HEK293 (cell line): Measurements from ENCODE around the gene TRAF4.

Source experiments
- CTCF ChIA-PET: fragments of 350-600 bp; formaldehyde crosslinking; extraction: SDS; loops from one replicate; lab custom pipeline; 2021; ENCODE audit warnings: antibody characterized with exemption; lab: Yijun Ruan, JAX
- POLR2A ChIA-PET: fragments of 300-600 bp; formaldehyde crosslinking; extraction: SDS; loops from one replicate; lab custom pipeline; 2020; ENCODE audit warnings: antibody characterized with exemption, inconsistent platforms; lab: Yijun Ruan, JAX
- H3K27ac ChIP-seq: fragments of 200-500 bp; sonication (Bioruptor generic); 2 replicates; pipeline ENCODE4 v1.5.1; 2014; ENCODE audit warnings: low read depth, low read length, control low read depth, inconsistent platforms; ENCODE audit errors: extremely low read depth
- H3K36me3 ChIP-seq, 2 experiments: fragments of 200-500 bp in 1 of 2; sonication (Bioruptor generic) in 1 of 2; 1 replicate in 1 of 2; 2 replicates in 1 of 2; pipeline ENCODE4 v1.5.1; 2014 to 2017; ENCODE audit warnings: inconsistent platforms in 2 of 2, low read length in 2 of 2; ENCODE audit not compliant: control insufficient read depth in 2 of 2, insufficient read depth in 1 of 2
- H3K4me1 ChIP-seq: fragments of 200-500 bp; sonication (Bioruptor generic); 2 replicates; pipeline ENCODE4 v1.5.1; 2014; ENCODE audit warnings: mild to moderate bottlenecking, low read length, inconsistent platforms; ENCODE audit not compliant: control insufficient read depth, insufficient read depth
- H3K4me3 ChIP-seq: 2 replicates; pipeline ENCODE4 v1.5.1; 2011; ENCODE audit warnings: low read depth, mild to moderate bottlenecking, control low read depth, low read length, moderate library complexity
- H3K9me3 ChIP-seq: fragments of 200-500 bp; sonication (Bioruptor generic); 2 replicates; pipeline ENCODE4 v1.5.1; 2014; ENCODE audit warnings: low read depth, low read length, inconsistent platforms; ENCODE audit not compliant: control insufficient read depth, insufficient read depth
- FEZF1 ChIP-seq: fragments of 450-650 bp; formaldehyde crosslinking; IDR thresholded peaks from 2 replicates; pipeline ENCODE4 v1.5.1; 2016; ENCODE audit warnings: missing biosample characterization, missing genetic modification characterization
- KLF1 ChIP-seq: fragments of 450-650 bp; formaldehyde crosslinking; IDR thresholded peaks from 2 replicates; pipeline ENCODE4 v1.5.1; 2016; ENCODE audit warnings: missing biosample characterization, missing genetic modification characterization
- TRIM28 ChIP-seq: IDR thresholded peaks from 2 replicates; pipeline ENCODE4 v1.6.1; 2011; ENCODE audit warnings: low read length, control low read depth, borderline replicate concordance
- WT1 ChIP-seq: fragments of 450-650 bp; formaldehyde crosslinking; IDR thresholded peaks from 2 replicates; pipeline ENCODE4 v1.5.1; 2016; ENCODE audit warnings: missing biosample characterization, missing genetic modification characterization
- ZBTB17 ChIP-seq: fragments of 450-650 bp; formaldehyde crosslinking; IDR thresholded peaks from 2 replicates; pipeline ENCODE4 v1.5.1; 2016; ENCODE audit warnings: missing biosample characterization, missing genetic modification characterization
- ZBTB20 ChIP-seq: fragments of 450-650 bp; formaldehyde crosslinking; IDR thresholded peaks from 2 replicates; pipeline ENCODE4 v1.5.1; 2016; ENCODE audit warnings: missing biosample characterization, missing genetic modification characterization
- ZIC2 ChIP-seq: fragments of 450-650 bp; formaldehyde crosslinking; IDR thresholded peaks from 2 replicates; pipeline ENCODE4 v1.5.1; 2016; ENCODE audit warnings: missing biosample characterization, missing genetic modification characterization
- ZNF133 ChIP-seq: fragments of 450-650 bp; formaldehyde crosslinking; IDR thresholded peaks from 2 replicates; pipeline ENCODE4 v1.5.1; 2016; ENCODE audit warnings: missing biosample characterization, missing genetic modification characterization
- ZNF155 ChIP-seq: fragments of 450-650 bp; formaldehyde crosslinking; IDR thresholded peaks from 2 replicates; pipeline ENCODE4 v1.5.1; 2016; ENCODE audit warnings: missing biosample characterization, missing genetic modification characterization
- ZNF16 ChIP-seq: fragments of 450-650 bp; formaldehyde crosslinking; IDR thresholded peaks from 2 replicates; pipeline ENCODE4 v1.5.1; 2016; ENCODE audit warnings: low read depth, missing biosample characterization, missing genetic modification characterization
- ZNF19 ChIP-seq: fragments of 450-650 bp; formaldehyde crosslinking; IDR thresholded peaks from 2 replicates; pipeline ENCODE4; 2016; ENCODE audit warnings: missing biosample characterization, missing genetic modification characterization, low read depth
- ZNF223 ChIP-seq: fragments of 450-650 bp; formaldehyde crosslinking; IDR thresholded peaks from 2 replicates; pipeline ENCODE4 v1.5.1; 2016; ENCODE audit warnings: missing biosample characterization, missing genetic modification characterization
- ZNF302 ChIP-seq: fragments of 450-650 bp; formaldehyde crosslinking; IDR thresholded peaks from 2 replicates; pipeline ENCODE4 v1.5.1; 2016; ENCODE audit warnings: missing biosample characterization, missing genetic modification characterization, low read depth
- ZNF473 ChIP-seq: fragments of 450-650 bp; formaldehyde crosslinking; IDR thresholded peaks from 2 replicates; pipeline ENCODE4 v1.5.1; 2017; ENCODE audit warnings: missing biosample characterization, missing genetic modification characterization
- ZNF585B ChIP-seq: fragments of 450-650 bp; formaldehyde crosslinking; IDR thresholded peaks from 2 replicates; pipeline ENCODE4 v1.5.1; 2016; ENCODE audit warnings: missing biosample characterization, missing genetic modification characterization
- ZNF610 ChIP-seq: fragments of 450-650 bp; formaldehyde crosslinking; IDR thresholded peaks from 2 replicates; pipeline ENCODE4 v1.5.1; 2016; ENCODE audit warnings: missing biosample characterization, missing genetic modification characterization, borderline replicate concordance
- ZNF626 ChIP-seq: fragments of 450-650 bp; sonication (Bioruptor Pico); formaldehyde crosslinking; IDR thresholded peaks from 2 replicates; pipeline ENCODE4 v1.5.1; 2018; ENCODE audit warnings: missing biosample characterization, missing genetic modification characterization, inconsistent platforms
- ZNF830 ChIP-seq: fragments of 450-650 bp; IDR thresholded peaks from 2 replicates; pipeline ENCODE4 v1.5.0; 2018; ENCODE audit warnings: missing biosample characterization, missing genetic modification characterization, low read depth, mild to moderate bottlenecking, moderate library complexity
- ZSCAN16 ChIP-seq: fragments of 450-650 bp; formaldehyde crosslinking; IDR thresholded peaks from 2 replicates; pipeline ENCODE4 v1.5.1; 2016; ENCODE audit warnings: missing biosample characterization, missing genetic modification characterization
- TF ChIP-seq, protein P1 (sequence below): fragments of 450-650 bp; formaldehyde crosslinking; IDR thresholded peaks from 2 replicates; pipeline ENCODE4 v1.5.1; 2016; ENCODE audit warnings: missing biosample characterization, missing genetic modification characterization, borderline replicate concordance
- TF ChIP-seq, protein P2 (sequence below): fragments of 450-650 bp; formaldehyde crosslinking; IDR thresholded peaks from 2 replicates; pipeline ENCODE4 v1.5.1; 2017; ENCODE audit warnings: missing biosample characterization, missing genetic modification characterization
- TF ChIP-seq, protein P3 (sequence below): fragments of 450-650 bp; formaldehyde crosslinking; IDR thresholded peaks from 2 replicates; pipeline ENCODE4; 2016; ENCODE audit warnings: missing biosample characterization, missing genetic modification characterization
- TF ChIP-seq, protein P4 (sequence below): fragments of 450-650 bp; formaldehyde crosslinking; IDR thresholded peaks from 2 replicates; pipeline ENCODE4 v1.5.1; 2016; ENCODE audit warnings: missing biosample characterization, missing genetic modification characterization
- TF ChIP-seq, protein P5 (sequence below): fragments of 450-650 bp; formaldehyde crosslinking; IDR thresholded peaks from 2 replicates; pipeline ENCODE4 v1.5.1; 2017; ENCODE audit warnings: missing biosample characterization, missing genetic modification characterization

The TRAF4 gene

DNA sequence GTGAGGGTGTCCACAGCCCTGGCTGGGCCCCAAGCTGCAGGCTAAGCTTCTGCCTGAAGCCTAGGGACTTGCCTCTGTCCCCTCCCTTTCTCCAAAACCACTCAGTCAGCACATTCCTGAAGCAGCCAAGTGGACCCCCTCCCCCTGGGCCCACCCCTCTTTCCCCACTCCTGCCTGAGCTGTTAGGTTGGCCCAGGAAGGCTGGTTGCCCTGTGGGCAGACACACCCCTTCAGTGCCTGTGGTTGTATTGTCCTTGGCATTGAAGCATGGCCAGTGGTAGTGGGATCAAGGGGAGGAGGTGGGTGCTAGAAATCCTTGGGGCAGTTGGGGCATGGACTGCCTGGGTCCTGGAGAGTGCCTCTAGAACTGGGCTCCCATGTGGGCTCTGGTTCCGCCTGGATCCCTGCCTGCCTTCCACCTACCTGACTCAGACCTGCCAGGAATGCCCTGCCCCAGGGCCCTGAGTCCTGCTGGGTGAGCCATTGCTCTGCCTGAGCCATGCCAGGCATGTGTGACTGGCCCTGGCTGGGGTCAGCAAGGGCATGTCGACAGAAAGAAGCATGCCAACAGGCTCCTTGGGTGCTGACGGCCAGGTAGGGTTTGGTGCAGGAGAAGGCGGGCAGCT is 2.1 kb downstream of the TRAF4 start:
- no peaks in the 10 kb centered on the region for H3K9me3 ChIP-seq
- peaks cover 3 to 62% of the 10 kb centered on the region in 2 experiments; a peak in 2 of 3 replicates for H3K36me3 ChIP-seq
- peak overlapping the region; percentile 69 for H3K4me3 ChIP-seq
- CTCF ChIA-PET = interaction anchor here (0.5 to 16.7 kb wide), 6 partner anchors 17 to 208 kb away, joined by 3 to 445 read pairs (median 4); partner anchors contain the start of genes NEK8, RPL23A and TLCD1
- POLR2A ChIA-PET = interaction anchor here (0.6 to 14.1 kb wide), 7 partner anchors 19 to 203 kb away, joined by 4 to 448 read pairs (median 5); partner anchors contain the start of genes NEK8, RPL23A and TLCD1
- H3K27ac ChIP-seq = peak overlapping the region; percentile 32; the same call in 1 of the 2 replicates
- peaks cover 11% of the 10 kb centered on the region; the same call in 1 of the 2 replicates for H3K4me1 ChIP-seq
- 0 out of 2 replicates have a peak, but pooled peaks have one; percentile 5 for TF ChIP-seq ZIC2 (tag by site-specific recombination)
- TF ChIP-seq, protein P1, sequence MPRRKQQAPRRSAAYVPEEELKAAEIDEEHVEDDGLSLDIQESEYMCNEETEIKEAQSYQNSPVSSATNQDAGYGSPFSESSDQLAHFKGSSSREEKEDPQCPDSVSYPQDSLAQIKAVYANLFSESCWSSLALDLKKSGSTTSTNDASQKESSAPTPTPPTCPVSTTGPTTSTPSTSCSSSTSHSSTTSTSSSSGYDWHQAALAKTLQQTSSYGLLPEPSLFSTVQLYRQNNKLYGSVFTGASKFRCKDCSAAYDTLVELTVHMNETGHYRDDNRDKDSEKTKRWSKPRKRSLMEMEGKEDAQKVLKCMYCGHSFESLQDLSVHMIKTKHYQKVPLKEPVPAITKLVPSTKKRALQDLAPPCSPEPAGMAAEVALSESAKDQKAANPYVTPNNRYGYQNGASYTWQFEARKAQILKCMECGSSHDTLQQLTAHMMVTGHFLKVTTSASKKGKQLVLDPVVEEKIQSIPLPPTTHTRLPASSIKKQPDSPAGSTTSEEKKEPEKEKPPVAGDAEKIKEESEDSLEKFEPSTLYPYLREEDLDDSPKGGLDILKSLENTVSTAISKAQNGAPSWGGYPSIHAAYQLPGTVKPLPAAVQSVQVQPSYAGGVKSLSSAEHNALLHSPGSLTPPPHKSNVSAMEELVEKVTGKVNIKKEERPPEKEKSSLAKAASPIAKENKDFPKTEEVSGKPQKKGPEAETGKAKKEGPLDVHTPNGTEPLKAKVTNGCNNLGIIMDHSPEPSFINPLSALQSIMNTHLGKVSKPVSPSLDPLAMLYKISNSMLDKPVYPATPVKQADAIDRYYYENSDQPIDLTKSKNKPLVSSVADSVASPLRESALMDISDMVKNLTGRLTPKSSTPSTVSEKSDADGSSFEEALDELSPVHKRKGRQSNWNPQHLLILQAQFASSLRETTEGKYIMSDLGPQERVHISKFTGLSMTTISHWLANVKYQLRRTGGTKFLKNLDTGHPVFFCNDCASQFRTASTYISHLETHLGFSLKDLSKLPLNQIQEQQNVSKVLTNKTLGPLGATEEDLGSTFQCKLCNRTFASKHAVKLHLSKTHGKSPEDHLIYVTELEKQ (tag by site-specific recombination) = no peak
- no peak for TF ChIP-seq ZNF610 (tag by site-specific recombination)
- TF ChIP-seq ZNF626 (tag by site-specific recombination) = no peak
- no peak for TF ChIP-seq FEZF1
- TF ChIP-seq ZNF473 = no peak
- no peak for TF ChIP-seq ZNF155 (tag by site-specific recombination)
- no peak for TF ChIP-seq ZNF302 (tag by site-specific recombination)
- no peak for TF ChIP-seq ZNF16 (tag by site-specific recombination)
- TF ChIP-seq, protein P2, sequence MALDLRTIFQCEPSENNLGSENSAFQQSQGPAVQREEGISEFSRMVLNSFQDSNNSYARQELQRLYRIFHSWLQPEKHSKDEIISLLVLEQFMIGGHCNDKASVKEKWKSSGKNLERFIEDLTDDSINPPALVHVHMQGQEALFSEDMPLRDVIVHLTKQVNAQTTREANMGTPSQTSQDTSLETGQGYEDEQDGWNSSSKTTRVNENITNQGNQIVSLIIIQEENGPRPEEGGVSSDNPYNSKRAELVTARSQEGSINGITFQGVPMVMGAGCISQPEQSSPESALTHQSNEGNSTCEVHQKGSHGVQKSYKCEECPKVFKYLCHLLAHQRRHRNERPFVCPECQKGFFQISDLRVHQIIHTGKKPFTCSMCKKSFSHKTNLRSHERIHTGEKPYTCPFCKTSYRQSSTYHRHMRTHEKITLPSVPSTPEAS (tag by site-specific recombination) = no peak
- TF ChIP-seq ZNF19 (tag by site-specific recombination) = no peak
- no peak for TF ChIP-seq WT1 (tag by site-specific recombination)
- TF ChIP-seq, protein P3, sequence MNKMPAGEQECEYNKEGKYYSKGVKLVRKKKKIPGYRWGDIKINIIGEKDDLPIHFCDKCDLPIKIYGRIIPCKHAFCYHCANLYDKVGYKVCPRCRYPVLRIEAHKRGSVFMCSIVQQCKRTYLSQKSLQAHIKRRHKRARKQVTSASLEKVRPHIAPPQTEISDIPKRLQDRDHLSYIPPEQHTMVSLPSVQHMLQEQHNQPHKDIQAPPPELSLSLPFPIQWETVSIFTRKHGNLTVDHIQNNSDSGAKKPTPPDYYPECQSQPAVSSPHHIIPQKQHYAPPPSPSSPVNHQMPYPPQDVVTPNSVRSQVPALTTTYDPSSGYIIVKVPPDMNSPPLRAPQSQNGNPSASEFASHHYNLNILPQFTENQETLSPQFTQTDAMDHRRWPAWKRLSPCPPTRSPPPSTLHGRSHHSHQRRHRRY (tag by site-specific recombination) = no peak
- TF ChIP-seq ZBTB17 = no peak
- TF ChIP-seq, protein P4, sequence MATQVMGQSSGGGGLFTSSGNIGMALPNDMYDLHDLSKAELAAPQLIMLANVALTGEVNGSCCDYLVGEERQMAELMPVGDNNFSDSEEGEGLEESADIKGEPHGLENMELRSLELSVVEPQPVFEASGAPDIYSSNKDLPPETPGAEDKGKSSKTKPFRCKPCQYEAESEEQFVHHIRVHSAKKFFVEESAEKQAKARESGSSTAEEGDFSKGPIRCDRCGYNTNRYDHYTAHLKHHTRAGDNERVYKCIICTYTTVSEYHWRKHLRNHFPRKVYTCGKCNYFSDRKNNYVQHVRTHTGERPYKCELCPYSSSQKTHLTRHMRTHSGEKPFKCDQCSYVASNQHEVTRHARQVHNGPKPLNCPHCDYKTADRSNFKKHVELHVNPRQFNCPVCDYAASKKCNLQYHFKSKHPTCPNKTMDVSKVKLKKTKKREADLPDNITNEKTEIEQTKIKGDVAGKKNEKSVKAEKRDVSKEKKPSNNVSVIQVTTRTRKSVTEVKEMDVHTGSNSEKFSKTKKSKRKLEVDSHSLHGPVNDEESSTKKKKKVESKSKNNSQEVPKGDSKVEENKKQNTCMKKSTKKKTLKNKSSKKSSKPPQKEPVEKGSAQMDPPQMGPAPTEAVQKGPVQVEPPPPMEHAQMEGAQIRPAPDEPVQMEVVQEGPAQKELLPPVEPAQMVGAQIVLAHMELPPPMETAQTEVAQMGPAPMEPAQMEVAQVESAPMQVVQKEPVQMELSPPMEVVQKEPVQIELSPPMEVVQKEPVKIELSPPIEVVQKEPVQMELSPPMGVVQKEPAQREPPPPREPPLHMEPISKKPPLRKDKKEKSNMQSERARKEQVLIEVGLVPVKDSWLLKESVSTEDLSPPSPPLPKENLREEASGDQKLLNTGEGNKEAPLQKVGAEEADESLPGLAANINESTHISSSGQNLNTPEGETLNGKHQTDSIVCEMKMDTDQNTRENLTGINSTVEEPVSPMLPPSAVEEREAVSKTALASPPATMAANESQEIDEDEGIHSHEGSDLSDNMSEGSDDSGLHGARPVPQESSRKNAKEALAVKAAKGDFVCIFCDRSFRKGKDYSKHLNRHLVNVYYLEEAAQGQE (tag by site-specific recombination) = no peak
- TF ChIP-seq ZBTB20 = peak; percentile 32; the same call in 1 of the 2 replicates
- TF ChIP-seq ZNF223 = no peak
- TF ChIP-seq TRIM28 = no peak
- TF ChIP-seq ZNF585B (tag by site-specific recombination) = no peak
- TF ChIP-seq ZNF830 (tag by site-specific recombination) = no peak
- TF ChIP-seq, protein P5, sequence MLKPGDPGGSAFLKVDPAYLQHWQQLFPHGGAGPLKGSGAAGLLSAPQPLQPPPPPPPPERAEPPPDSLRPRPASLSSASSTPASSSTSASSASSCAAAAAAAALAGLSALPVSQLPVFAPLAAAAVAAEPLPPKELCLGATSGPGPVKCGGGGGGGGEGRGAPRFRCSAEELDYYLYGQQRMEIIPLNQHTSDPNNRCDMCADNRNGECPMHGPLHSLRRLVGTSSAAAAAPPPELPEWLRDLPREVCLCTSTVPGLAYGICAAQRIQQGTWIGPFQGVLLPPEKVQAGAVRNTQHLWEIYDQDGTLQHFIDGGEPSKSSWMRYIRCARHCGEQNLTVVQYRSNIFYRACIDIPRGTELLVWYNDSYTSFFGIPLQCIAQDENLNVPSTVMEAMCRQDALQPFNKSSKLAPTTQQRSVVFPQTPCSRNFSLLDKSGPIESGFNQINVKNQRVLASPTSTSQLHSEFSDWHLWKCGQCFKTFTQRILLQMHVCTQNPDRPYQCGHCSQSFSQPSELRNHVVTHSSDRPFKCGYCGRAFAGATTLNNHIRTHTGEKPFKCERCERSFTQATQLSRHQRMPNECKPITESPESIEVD (tag by site-specific recombination) = no peak
- TF ChIP-seq ZSCAN16 = no peak
- TF ChIP-seq ZNF133 (tag by site-specific recombination) = no peak
- no peak for TF ChIP-seq KLF1
